ENCODE data around the gene CAB39L. TPM values are rescaled to one million over a fixed set of nuclear protein-coding genes. Genes with fewer than 3 reads are reported as not detected.
"Not testable (repeated sequence)": the region's sequence is repeated elsewhere in the genome, so short reads cannot be mapped to it uniquely, and the experiment has no call there.

The CAB39L gene
- total RNA-seq, 2 donors from 2014 or later, result 6.1 to 14.5 TPM

GRCh38 chr13:49329831-49330545 lies 113.9 kb downstream of the CAB39L start:
- Histone ChIP-seq H3K4me1 (no peaks in the 10 kb centered on the region), H3K27ac (no peak overlapping the region), H3K36me3 (no peaks in the 10 kb centered on the region), H3K4me3 (no peak overlapping the region), H3K27me3 (no peaks in the 10 kb centered on the region), H3K9ac (ENCODE audit: low read depth in 2 of 2, low read length in 2 of 2) (no peak overlapping the region), H3K9me3 (no peaks in the 10 kb centered on the region)
- no peak for TF ChIP-seq CTCF (IDR thresholded peaks at IDR 0.05)
- intact Hi-C loops (cut with DNase I), result no loop called here
- no peak for DNase-seq

GRCh38 chr13:49327145-49327544 lies 116.7 kb downstream of the CAB39L start:
- intact Hi-C loops (cut with DNase I); H3K9me3 ChIP-seq; H3K4me1 ChIP-seq; H3K36me3 ChIP-seq; H3K4me3 ChIP-seq; DNase-seq; H3K27me3 ChIP-seq; H3K27ac ChIP-seq; H3K9ac ChIP-seq (ENCODE audit: low read depth in 2 of 2, low read length in 2 of 2): not testable (repeated sequence)

- H3K36me3 ChIP-seq, result no peaks in the 10 kb centered on the region
- H3K4me3 ChIP-seq, result no peak overlapping the region
- no peak for TF ChIP-seq CTCF (IDR thresholded peaks at IDR 0.05)
- H3K9ac ChIP-seq (ENCODE audit: low read depth in 2 of 2, low read length in 2 of 2), result no peak overlapping the region
- H3K27me3 ChIP-seq, result no peaks in the 10 kb centered on the region
- H3K9me3 ChIP-seq, result no peaks in the 10 kb centered on the region
- intact Hi-C loops (cut with DNase I), result no loop called here
- H3K4me1 ChIP-seq, result no peaks in the 10 kb centered on the region
- no peak for DNase-seq
- no peak overlapping the region for H3K27ac ChIP-seq
These were observed 117.5 kb downstream of the CAB39L start for GRCh38 chr13:49326222-49326917.

- no peaks in the 10 kb centered on the region for H3K27me3 ChIP-seq
- no peaks in the 10 kb centered on the region for H3K4me1 ChIP-seq
- H3K27ac ChIP-seq, result no peak overlapping the region
- intact Hi-C loops (cut with DNase I), result no loop called here
- no peaks in the 10 kb centered on the region for H3K36me3 ChIP-seq
- H3K4me3 ChIP-seq, result no peak overlapping the region
- no peak for DNase-seq
- no peaks in the 10 kb centered on the region for H3K9me3 ChIP-seq
- TF ChIP-seq CTCF (IDR thresholded peaks at IDR 0.05), result no peak
- H3K9ac ChIP-seq (ENCODE audit: low read depth in 2 of 2, low read length in 2 of 2), result no peak overlapping the region
These were observed 120.5 kb downstream of the CAB39L start for GRCh38 chr13:49323344-49323743.

GRCh38 chr13:49322702-49323101 lies 121.2 kb downstream of the CAB39L start:
- intact Hi-C loops (cut with DNase I), result no loop called here
- Histone ChIP-seq H3K27me3 (no peaks in the 10 kb centered on the region), H3K27ac (no peak overlapping the region), H3K9ac (ENCODE audit: low read depth in 2 of 2, low read length in 2 of 2) (no peak overlapping the region), H3K9me3 (no peaks in the 10 kb centered on the region), H3K4me3 (no peak overlapping the region), H3K36me3 (no peaks in the 10 kb centered on the region), H3K4me1 (no peaks in the 10 kb centered on the region)
- DNase-seq, result no peak
- TF ChIP-seq CTCF (IDR thresholded peaks at IDR 0.05), result no peak

GRCh38 chr13:49320975-49321374 lies 122.9 kb downstream of the CAB39L start:
- no peak for DNase-seq
- H3K27ac ChIP-seq, result no peak overlapping the region
- no peaks in the 10 kb centered on the region for H3K36me3 ChIP-seq
- intact Hi-C loops (cut with DNase I), result no loop called here
- no peaks in the 10 kb centered on the region for H3K4me1 ChIP-seq
- TF ChIP-seq CTCF (IDR thresholded peaks at IDR 0.05), result no peak
- H3K9me3 ChIP-seq, result no peaks in the 10 kb centered on the region
- H3K27me3 ChIP-seq, result no peaks in the 10 kb centered on the region
- no peak overlapping the region for H3K4me3 ChIP-seq
- no peak overlapping the region for H3K9ac ChIP-seq (ENCODE audit: low read depth in 2 of 2, low read length in 2 of 2)
